SK-N-MC (cell line): Measurements from ENCODE around the gene SLC38A1.

ENCODE experiments used
- DNase-seq: peaks from one replicate; pipeline ENCODE4 v3.0.0-alpha.2; 2011; ENCODE audit warnings: low read depth, low spot score
- H3K27ac ChIP-seq: fragments of 200-600 bp; sonication (generic); 2 replicates; pipeline ENCODE4 v1.5.1; 2016; ENCODE audit warnings: mixed run types
- H3K36me3 ChIP-seq: fragments of 200-600 bp; sonication (generic); 2 replicates; pipeline ENCODE4 v1.6.1; 2017; ENCODE audit warnings: antibody characterized with exemption, low read length, mixed read lengths; ENCODE audit not compliant: insufficient read depth
- H3K4me3 ChIP-seq: fragments of 200-600 bp; sonication (generic); 2 replicates; pipeline ENCODE4 v1.5.1; 2016
- H3K9ac ChIP-seq: fragments of 200-600 bp; sonication (generic); 2 replicates; pipeline ENCODE4 v1.8.0; 2017; ENCODE audit warnings: mixed run types, mixed read lengths; ENCODE audit not compliant: insufficient read length
- H3K9me3 ChIP-seq: fragments of 200-600 bp; sonication (generic); 2 replicates; pipeline ENCODE4 v1.6.1; 2017; ENCODE audit warnings: low read depth, mild to moderate bottlenecking, antibody characterized with exemption, low read length, moderate library complexity, mixed read lengths
- EZH2 ChIP-seq: fragments of 200-600 bp; sonication (generic); IDR thresholded peaks from one replicate; pipeline ENCODE4 v1.6.1; 2017; ENCODE audit warnings: antibody characterized with exemption
- FOXP2 ChIP-seq: optimal IDR thresholded peaks from 2 replicates; pipeline ENCODE3; 2011; ENCODE audit warnings: mild to moderate bottlenecking, moderate library complexity; ENCODE audit not compliant: insufficient read depth; ENCODE audit errors: extremely low read length, control extremely low read depth
- POLR2AphosphoS5 ChIP-seq: IDR thresholded peaks from 2 replicates; pipeline ENCODE4 v1.6.1; 2012; ENCODE audit warnings: mild to moderate bottlenecking, low read depth, low read length, borderline replicate concordance

Gene SLC38A1

GRCh38 chr12:46154221-46154985, 114.4 kb downstream of the SLC38A1 start:
- peak overlapping the region; percentile 58 for H3K9ac ChIP-seq
- H3K36me3 ChIP-seq, result peaks cover 4% of the 10 kb centered on the region; the same call in 1 of the 2 replicates
- peak overlapping the region; percentile 70 for H3K4me3 ChIP-seq
- peak overlapping the region; percentile 93 for H3K27ac ChIP-seq
- no peaks in the 10 kb centered on the region for H3K9me3 ChIP-seq
- TF ChIP-seq POLR2AphosphoS5 (no peak), FOXP2 (no peak), EZH2 (no peak)
- no peak for DNase-seq

GRCh38 chr12:46153268-46153872, 115.5 kb downstream of the SLC38A1 start:
- peak overlapping the region; percentile 64 for H3K9ac ChIP-seq
- H3K9me3 ChIP-seq, result no peaks in the 10 kb centered on the region
- peaks cover 4% of the 10 kb centered on the region; the same call in 1 of the 2 replicates for H3K36me3 ChIP-seq
- DNase-seq, result no peak
- no peak for TF ChIP-seq FOXP2
- H3K27ac ChIP-seq, result peak overlapping the region; percentile 93
- peak overlapping the region; percentile 70 for H3K4me3 ChIP-seq

GRCh38 chr12:46152456-46152855, 116.4 kb downstream of the SLC38A1 start:
- Histone ChIP-seq H3K36me3 (peaks cover 4% of the 10 kb centered on the region; the same call in 1 of the 2 replicates), H3K9ac (peak overlapping the region; percentile 64), H3K27ac (peak overlapping the region; percentile 93), H3K9me3 (no peaks in the 10 kb centered on the region), H3K4me3 (no peak overlapping the region)
- TF ChIP-seq FOXP2, result no peak
- DNase-seq, result no peak

- Histone ChIP-seq H3K36me3 (no peaks in the 10 kb centered on the region), H3K9ac (peak overlapping the region; percentile 37), H3K27ac (peak overlapping the region; percentile 93), H3K4me3 (peak overlapping the region; percentile 42), H3K9me3 (no peaks in the 10 kb centered on the region)
- TF ChIP-seq POLR2AphosphoS5, result peak; percentile 13; the same call in 1 of the 2 replicates
- TF ChIP-seq FOXP2, result no peak
- no peak for TF ChIP-seq EZH2
- DNase-seq, result no peak
These were observed 118.1 kb downstream of the SLC38A1 start for GRCh38 chr12:46150735-46151134.

GRCh38 chr12:46149905-46150304, 118.9 kb downstream of the SLC38A1 start:
- Histone ChIP-seq H3K4me3 (peak overlapping the region; percentile 42), H3K9me3 (no peaks in the 10 kb centered on the region), H3K27ac (peak overlapping the region; percentile 93), H3K36me3 (no peaks in the 10 kb centered on the region), H3K9ac (peak overlapping the region; percentile 49)
- DNase-seq, result no peak
- TF ChIP-seq POLR2AphosphoS5 (no peak), EZH2 (no peak)

- no peaks in the 10 kb centered on the region for H3K36me3 ChIP-seq
- H3K4me3 ChIP-seq, result no peak overlapping the region
- DNase-seq, result no peak
- H3K9ac ChIP-seq, result no peak overlapping the region
- TF ChIP-seq FOXP2, result no peak
- TF ChIP-seq EZH2, result no peak
- no peak for TF ChIP-seq POLR2AphosphoS5
- no peaks in the 10 kb centered on the region for H3K9me3 ChIP-seq
- peak overlapping the region; percentile 1; the same call in 1 of the 2 replicates for H3K27ac ChIP-seq
These were observed 119.8 kb downstream of the SLC38A1 start for GRCh38 chr12:46149079-46149464.

- peak overlapping the region; percentile 18; the same call in 1 of the 2 replicates for H3K4me3 ChIP-seq
- no peaks in the 10 kb centered on the region for H3K9me3 ChIP-seq
- H3K27ac ChIP-seq, result peak overlapping the region; percentile 25; the same call in 1 of the 2 replicates
- no peak overlapping the region for H3K9ac ChIP-seq
- no peak for TF ChIP-seq EZH2
- TF ChIP-seq POLR2AphosphoS5, result no peak
- no peak for TF ChIP-seq FOXP2
- H3K36me3 ChIP-seq, result no peaks in the 10 kb centered on the region
- no peak for DNase-seq
These were observed 120.3 kb downstream of the SLC38A1 start for GRCh38 chr12:46148327-46149078.

GRCh38 chr12:46147144-46147543, 121.7 kb downstream of the SLC38A1 start:
- Histone ChIP-seq H3K27ac (no peak overlapping the region), H3K4me3 (no peak overlapping the region), H3K9me3 (no peaks in the 10 kb centered on the region), H3K36me3 (no peaks in the 10 kb centered on the region), H3K9ac (no peak overlapping the region)
- DNase-seq, result no peak
- TF ChIP-seq EZH2 (no peak), FOXP2 (no peak), POLR2AphosphoS5 (no peak)
